Lung (tissue), 12 donors: ENCODE results near the gene EXOC4. TPM values are rescaled to one million over a fixed set of nuclear protein-coding genes. Genes with fewer than 3 reads are reported as not detected.

Experiments used
- ATAC-seq: fragments of 200-7000 bp; cut with Tn5 transposase; one replicate; pipeline ENCODE4 v1.9.1; 2020; ENCODE audit warnings: moderate number of reproducible peaks; ENCODE audit not compliant: insufficient read depth, low FRiP score
- DNase-seq, 3 donors: peaks; one replicate each; pipeline ENCODE4 v3.0.0-alpha.2; 2013 to 2017
- H3K27ac ChIP-seq, 2 donors: one replicate each; pipeline ENCODE4 v1.5.1; 2013; ENCODE audit warnings: mild to moderate bottlenecking in 2 of 2, moderate library complexity in 2 of 2, control low read depth in 1 of 2, inconsistent platforms in 1 of 2, low read depth in 1 of 2, low read length in 1 of 2
- H3K27me3 ChIP-seq, 3 donors: one replicate each; pipeline ENCODE4 v1.5.1; 2013; ENCODE audit warnings: low read length in 2 of 3; ENCODE audit not compliant: control insufficient read depth in 3 of 3, insufficient read depth in 3 of 3
- H3K36me3 ChIP-seq, 4 donors: one replicate each; pipeline ENCODE4 v1.5.1; 2013; ENCODE audit warnings: low read length in 4 of 4, mild to moderate bottlenecking in 1 of 4, moderate library complexity in 1 of 4; ENCODE audit not compliant: control insufficient read depth in 4 of 4, insufficient read depth in 4 of 4
- H3K4me1 ChIP-seq, 5 donors: one replicate each; pipeline ENCODE4 v1.5.1; 2013; ENCODE audit warnings: low read length in 5 of 5, mild to moderate bottlenecking in 2 of 5, moderate library complexity in 1 of 5; ENCODE audit not compliant: control insufficient read depth in 5 of 5, insufficient read depth in 5 of 5
- H3K4me3 ChIP-seq: one replicate; pipeline ENCODE4 v1.5.1; 2013; ENCODE audit warnings: mild to moderate bottlenecking, control low read depth, moderate library complexity
- H3K9ac ChIP-seq, 2 donors: one replicate each; pipeline ENCODE4 v1.5.1; 2013; ENCODE audit warnings: low read length in 2 of 2, control low read depth in 1 of 2; ENCODE audit not compliant: insufficient read depth in 1 of 2
- H3K9me3 ChIP-seq, 4 donors: one replicate each; pipeline ENCODE4 v1.5.1; 2013; ENCODE audit warnings: low read length in 3 of 4, mild to moderate bottlenecking in 1 of 4, moderate library complexity in 1 of 4; ENCODE audit not compliant: control insufficient read depth in 4 of 4, insufficient read depth in 3 of 4
- WGBS, 2 donors: extraction: QIAGEN DNeasy Blood & Tissue Kit; methylation state at CpG; one replicate each; pipeline ENCODE4 v1.1.7; 2013; 5-methylcytosine and 5-hydroxymethylcytosine counted together
- polyA plus RNA-seq, 2 donors: library from polyadenylated mRNA; stranded (reverse); fragments of 200-250 nt; gene quantifications; one replicate each; pipeline ENCODE4 v1.2.1, GENCODE V29; 2013
- total RNA-seq, 2 donors: library from RNA; depleted of rRNA in 1 of 2; stranded (reverse); fragments of >200 nt in 1 of 2; gene quantifications; one replicate each; pipeline ENCODE4 v1.2.1, GENCODE V29; 2014 to 2021
- TF ChIP-seq, protein P1 (sequence below): IDR thresholded peaks from 2 replicates; pipeline ENCODE4 v1.5.1; 2012; ENCODE audit warnings: mild to moderate bottlenecking; ENCODE audit errors: control extremely low read depth, extremely low read depth
- donor health status: control.
- donor health status: control.
- donor health status: Bipolar disorder and iron deficiency.
- donor health status: healthy.
- donor health status: DM: yes; HTN: yes; CAD: no.

Gene EXOC4
- total and polyA plus RNA-seq, 4 donors: 10.3 to 232 (median 47.4) TPM

DNA sequence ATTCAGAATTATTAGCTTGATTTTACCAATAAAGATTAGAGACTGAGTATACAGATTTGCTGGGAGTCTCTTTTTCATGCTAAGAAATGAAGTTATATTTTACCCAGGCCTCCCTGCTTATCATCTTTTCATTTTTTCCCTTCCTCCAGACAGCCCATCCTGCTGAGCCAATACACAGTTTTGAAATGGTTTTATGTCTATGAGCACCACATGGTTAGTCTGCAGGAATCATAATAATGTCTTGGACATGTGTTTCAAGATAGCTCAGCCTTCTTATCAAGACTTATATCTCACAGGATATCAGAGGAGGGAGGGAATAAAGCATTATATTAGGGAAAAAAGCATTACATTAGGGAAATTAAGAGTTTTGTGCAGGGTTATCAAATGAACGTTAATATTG, 157.1 kb downstream of the EXOC4 start:
- H3K27ac ChIP-seq: no peak overlapping the region
- H3K4me1 ChIP-seq: peaks cover 0 to 3% (median 0%) of the 10 kb centered on the region in 5 donors
- H3K9me3 ChIP-seq: no peaks in the 10 kb centered on the region
- H3K4me3 ChIP-seq: no peak overlapping the region
- TF ChIP-seq, protein P1, sequence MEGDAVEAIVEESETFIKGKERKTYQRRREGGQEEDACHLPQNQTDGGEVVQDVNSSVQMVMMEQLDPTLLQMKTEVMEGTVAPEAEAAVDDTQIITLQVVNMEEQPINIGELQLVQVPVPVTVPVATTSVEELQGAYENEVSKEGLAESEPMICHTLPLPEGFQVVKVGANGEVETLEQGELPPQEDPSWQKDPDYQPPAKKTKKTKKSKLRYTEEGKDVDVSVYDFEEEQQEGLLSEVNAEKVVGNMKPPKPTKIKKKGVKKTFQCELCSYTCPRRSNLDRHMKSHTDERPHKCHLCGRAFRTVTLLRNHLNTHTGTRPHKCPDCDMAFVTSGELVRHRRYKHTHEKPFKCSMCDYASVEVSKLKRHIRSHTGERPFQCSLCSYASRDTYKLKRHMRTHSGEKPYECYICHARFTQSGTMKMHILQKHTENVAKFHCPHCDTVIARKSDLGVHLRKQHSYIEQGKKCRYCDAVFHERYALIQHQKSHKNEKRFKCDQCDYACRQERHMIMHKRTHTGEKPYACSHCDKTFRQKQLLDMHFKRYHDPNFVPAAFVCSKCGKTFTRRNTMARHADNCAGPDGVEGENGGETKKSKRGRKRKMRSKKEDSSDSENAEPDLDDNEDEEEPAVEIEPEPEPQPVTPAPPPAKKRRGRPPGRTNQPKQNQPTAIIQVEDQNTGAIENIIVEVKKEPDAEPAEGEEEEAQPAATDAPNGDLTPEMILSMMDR: no peak
- ATAC-seq (no peak), DNase-seq (no peak)
- H3K27me3 ChIP-seq: no peaks in the 10 kb centered on the region
- no peak overlapping the region for H3K9ac ChIP-seq
- 93 to 94% methylated on average over 1 of the region's 1 CpG for WGBS, 2 donors
- no peaks in the 10 kb centered on the region for H3K36me3 ChIP-seq

GRCh38 chr7:133411395-133411794, 158.5 kb downstream of the EXOC4 start:
- no peaks in the 10 kb centered on the region for H3K27me3 ChIP-seq
- 31 to 48% methylated on average over 2 of the region's 2 CpGs for WGBS, 2 donors
- H3K4me1 ChIP-seq: peaks cover 0 to 3% (median 0%) of the 10 kb centered on the region in 5 donors
- no peaks in the 10 kb centered on the region for H3K9me3 ChIP-seq
- no peak overlapping the region for H3K9ac ChIP-seq
- ATAC-seq (no peak), DNase-seq (no peak)
- no peaks in the 10 kb centered on the region for H3K36me3 ChIP-seq
- TF ChIP-seq, protein P1: no peak
- H3K27ac ChIP-seq: no peak overlapping the region
- no peak overlapping the region for H3K4me3 ChIP-seq

DNA sequence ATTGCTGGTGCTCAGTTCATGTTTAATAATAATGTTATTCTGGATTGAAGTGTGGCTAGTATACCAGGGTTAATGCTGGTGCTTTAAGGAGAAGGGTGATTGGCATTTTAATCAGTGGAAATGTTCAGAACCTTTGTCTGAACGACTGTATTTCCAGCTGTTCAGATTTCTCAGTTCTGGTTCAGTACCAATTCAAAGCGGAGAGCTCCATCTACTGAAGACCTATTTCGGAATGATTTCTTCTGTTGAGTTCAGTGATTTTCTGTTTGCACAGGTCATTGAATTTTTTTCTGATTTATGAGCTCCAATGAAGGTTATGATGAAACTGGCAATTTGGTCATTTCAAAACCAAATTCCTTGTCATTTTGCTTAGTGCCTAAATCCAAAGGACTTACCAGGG, 160.1 kb downstream of the EXOC4 start:
- H3K4me3 ChIP-seq: no peak overlapping the region
- H3K27ac ChIP-seq: no peak overlapping the region
- DNase-seq: peak in 1 of 3 donors; percentile 20
- ATAC-seq: no peak
- no peaks in the 10 kb centered on the region for H3K9me3 ChIP-seq
- TF ChIP-seq, protein P1: no peak
- WGBS, 2 donors: 76 to 88% methylated on average over 3 of the region's 3 CpGs
- H3K9ac ChIP-seq: no peak overlapping the region
- H3K27me3 ChIP-seq: no peaks in the 10 kb centered on the region
- peaks cover 0 to 3% (median 0%) of the 10 kb centered on the region in 5 donors for H3K4me1 ChIP-seq
- no peaks in the 10 kb centered on the region for H3K36me3 ChIP-seq

- DNase-seq (no peak), ATAC-seq (no peak)
- TF ChIP-seq, protein P1: no peak
- 70 to 73% methylated on average over 1 of the region's 1 CpG for WGBS, 2 donors
- no peaks in the 10 kb centered on the region for H3K36me3 ChIP-seq
- no peaks in the 10 kb centered on the region for H3K27me3 ChIP-seq
- peaks cover 0 to 5% (median 0%) of the 10 kb centered on the region in 5 donors for H3K4me1 ChIP-seq
- H3K9ac ChIP-seq: no peak overlapping the region
- no peaks in the 10 kb centered on the region for H3K9me3 ChIP-seq
- no peak overlapping the region for H3K27ac ChIP-seq
- no peak overlapping the region for H3K4me3 ChIP-seq
Measured at GRCh38 chr7:133419041-133419440, 166.2 kb downstream of the EXOC4 start.
